GM12892 (cell line): ENCODE results near the gene RASSF5.

ENCODE experiments used
- POLR2A ChIP-seq: IDR thresholded peaks from 2 replicates; pipeline ENCODE4 v1.6.1; 2011; ENCODE audit warnings: low read depth, low read length, control low read depth
- POLR2AphosphoS5 ChIP-seq: IDR thresholded peaks from 2 replicates; pipeline ENCODE4 v1.6.1; 2011; ENCODE audit warnings: low read depth, low read length, control low read depth
- TAF1 ChIP-seq: IDR thresholded peaks from 2 replicates; pipeline ENCODE4 v1.6.1; 2011; ENCODE audit warnings: low read depth, mild to moderate bottlenecking, control low read depth, low read length, borderline replicate concordance

DNA sequence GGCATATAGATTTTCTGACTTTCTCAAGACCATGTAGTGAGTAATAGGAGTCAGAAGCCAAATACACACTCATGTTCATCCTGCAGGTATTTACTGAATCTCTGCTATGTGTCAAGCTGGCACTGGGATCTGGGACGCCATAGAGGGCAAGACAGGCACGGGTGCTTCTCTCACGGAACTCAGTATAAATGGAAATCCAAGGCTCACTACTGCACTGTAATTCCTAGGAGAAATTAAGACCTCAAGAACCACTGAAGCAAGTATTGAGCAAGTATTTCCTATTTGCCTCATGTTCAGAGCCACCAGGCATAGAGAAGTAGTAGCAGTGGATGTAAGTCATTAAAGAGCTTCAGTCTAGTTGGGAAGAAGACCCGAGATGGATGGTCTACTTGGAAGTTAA, 66.0 kb downstream of the RASSF5 start:
- TF ChIP-seq TAF1 (no peak), POLR2A (no peak), POLR2AphosphoS5 (no peak)
